HCT116 (cell line): ENCODE measurements around the gene GNAS-AS1. TPM values are rescaled to one million over a fixed set of nuclear protein-coding genes. Genes with fewer than 3 reads are reported as not detected.

Experiments
- ATAC-seq: fragments of 200-7000 bp; cut with Tn5 transposase; 2 replicates; pipeline ENCODE4 v1.9.1; 2020; ENCODE audit warnings: mild to moderate bottlenecking, moderate library complexity
- BruUV-seq: library from RNA; stranded (reverse); fragments of 400-500 nt; replicated peaks from 2 replicates; lab custom pipeline; 2021; lab: Mats Ljungman, UMichigan
- CTCF ChIA-PET: fragments of 300-600 bp; sonication (Branson Sonifier 250); formaldehyde crosslinking; loops from one replicate; lab custom pipeline; 2021; ENCODE audit warnings: antibody characterized with exemption; lab: Charles Lee
- POLR2A ChIA-PET: fragments of 300-600, 350-600 bp; sonication (Branson Sonifier 250); formaldehyde crosslinking; loops from one replicate; lab custom pipeline; 2021; ENCODE audit warnings: antibody characterized with exemption; lab: Charles Lee
- RAD21 ChIA-PET, 2 experiments: fragments of 300-600 bp; sonication (Branson Sonifier 250); formaldehyde crosslinking; loops; one replicate each; lab custom pipeline; 2023; ENCODE audit warnings: low total read pairs in 2 of 2; ENCODE audit not compliant: uncharacterized antibody in 2 of 2, unreplicated experiment in 2 of 2, low non-redundant PET in 1 of 2; lab: Charles Lee
- DNase-seq: peaks from one replicate; pipeline ENCODE4 v3.0.0-alpha.2; 2010; ENCODE audit warnings: low read depth, low spot score
- H2AFZ ChIP-seq: fragments of 200-600 bp; shearing (Covaris generic), sonication (generic); 2 replicates; pipeline ENCODE4 v1.6.1; 2017; ENCODE audit warnings: low read depth, mixed run types, mixed read lengths, antibody characterized with exemption, low read length; ENCODE audit not compliant: poor library complexity, severe bottlenecking
- H3K27ac ChIP-seq: 2 replicates; pipeline ENCODE4 v1.5.1; 2012; ENCODE audit warnings: low read depth, low read length
- H3K27me3 ChIP-seq: fragments of 200-600 bp; sonication (generic); 2 replicates; pipeline ENCODE4 v1.6.1; 2016; ENCODE audit warnings: mixed run types, low read length, mixed read lengths; ENCODE audit not compliant: insufficient read depth
- H3K36me3 ChIP-seq, 2 experiments: fragments of 200-500 bp in 1 of 2; fragments of 200-600 bp in 1 of 2; sonication (Bioruptor generic) in 1 of 2; sonication (generic) in 1 of 2; 2 replicates each; pipeline versions ENCODE4 v1.5.1 to v1.6.1; 2014 to 2016; ENCODE audit warnings: low read length in 2 of 2, inconsistent platforms in 1 of 2, mixed read lengths in 1 of 2, mixed run types in 1 of 2; ENCODE audit not compliant: insufficient read depth in 2 of 2, control insufficient read depth in 1 of 2
- H3K4me1 ChIP-seq, 2 experiments: fragments of 200-600 bp in 1 of 2; sonication (generic) in 1 of 2; 2 replicates each; pipeline versions ENCODE4 v1.5.1 to v1.6.1; 2012 to 2017; ENCODE audit warnings: low read length in 2 of 2, inconsistent platforms in 1 of 2, mild to moderate bottlenecking in 1 of 2, mixed read lengths in 1 of 2, mixed run types in 1 of 2, moderate library complexity in 1 of 2; ENCODE audit not compliant: insufficient read depth in 2 of 2, control insufficient read depth in 1 of 2
- H3K4me2 ChIP-seq: fragments of 200-600 bp; sonication (generic); 2 replicates; pipeline ENCODE4 v1.6.1; 2017; ENCODE audit warnings: mixed run types, low read length, mixed read lengths
- H3K4me3 ChIP-seq, 2 experiments: fragments of 200-600 bp in 1 of 2; sonication (generic) in 1 of 2; replicated peaks in 1 of 2; 2 replicates each; pipeline ENCODE4 v1.5.1; 2011 to 2016; ENCODE audit warnings: low read length in 2 of 2, control low read depth in 1 of 2, low read depth in 1 of 2, mild to moderate bottlenecking in 1 of 2, mixed read lengths in 1 of 2, mixed run types in 1 of 2
- H3K79me2 ChIP-seq: fragments of 200-600 bp; sonication (generic); 2 replicates; pipeline ENCODE4 v1.6.1; 2017; ENCODE audit warnings: mild to moderate bottlenecking, mixed run types, low read length, moderate library complexity, mixed read lengths; ENCODE audit not compliant: insufficient read depth
- H3K9ac ChIP-seq: fragments of 200-600 bp; sonication (generic); 2 replicates; pipeline ENCODE4 v1.6.1; 2016; ENCODE audit warnings: low read length, mixed read lengths
- H3K9me2 ChIP-seq: fragments of 200-600 bp; sonication (generic), shearing (Covaris generic); 2 replicates; pipeline ENCODE4 v1.6.1; 2017; ENCODE audit warnings: mixed run types, mild to moderate bottlenecking, moderate library complexity; ENCODE audit not compliant: insufficient read depth
- H3K9me3 ChIP-seq, 2 experiments: fragments of 200-500 bp in 1 of 2; fragments of 200-600 bp in 1 of 2; sonication (Bioruptor generic) in 1 of 2; sonication (generic) in 1 of 2; 2 replicates each; pipeline ENCODE4 v1.6.1; 2014 to 2017; ENCODE audit warnings: low read length in 2 of 2, mixed read lengths in 2 of 2, inconsistent platforms in 1 of 2, low read depth in 1 of 2, mild to moderate bottlenecking in 1 of 2, mixed run types in 1 of 2, moderate library complexity in 1 of 2; ENCODE audit not compliant: control insufficient read depth in 1 of 2, insufficient read depth in 1 of 2
- H4K20me1 ChIP-seq: fragments of 200-600 bp; sonication (generic), shearing (Covaris generic); 2 replicates; pipeline ENCODE4 v1.6.1; 2017; ENCODE audit warnings: mixed run types, mild to moderate bottlenecking, moderate library complexity; ENCODE audit not compliant: insufficient read depth
- CBX3 ChIP-seq: IDR thresholded peaks from 2 replicates; pipeline ENCODE4 v1.6.1; 2012; ENCODE audit warnings: low read depth
- EZH2 ChIP-seq: fragments of 200-600 bp; sonication (generic); IDR thresholded peaks from 2 replicates; pipeline ENCODE4 v1.6.1; 2017; ENCODE audit warnings: antibody characterized with exemption, mixed run types
- EZH2phosphoT487 ChIP-seq: fragments of 200-600 bp; IDR thresholded peaks from 2 replicates; pipeline ENCODE4 v1.6.1; 2018; ENCODE audit warnings: antibody characterized with exemption, borderline replicate concordance
- FOSL1 ChIP-seq: IDR thresholded peaks from 2 replicates; pipeline ENCODE4 v1.6.1; 2012; ENCODE audit warnings: low read depth
- RAD21 ChIP-seq: IDR thresholded peaks from 2 replicates; pipeline ENCODE4 v1.6.1; 2012; ENCODE audit warnings: low read depth, mild to moderate bottlenecking
- REST ChIP-seq: IDR thresholded peaks from 2 replicates; pipeline ENCODE4 v1.6.1; 2012; ENCODE audit warnings: low read depth
- SIN3A ChIP-seq: IDR thresholded peaks from 2 replicates; pipeline ENCODE4 v1.6.1; 2012; ENCODE audit warnings: low read depth
- SP1 ChIP-seq: IDR thresholded peaks from 2 replicates; pipeline ENCODE4 v1.6.1; 2012; ENCODE audit warnings: low read depth
- SRF ChIP-seq: IDR thresholded peaks from 2 replicates; pipeline ENCODE4 v1.6.1; 2012; ENCODE audit warnings: low read depth
- ZFX ChIP-seq: fragments of 450-650 bp; IDR thresholded peaks from 2 replicates; pipeline ENCODE4 v1.6.1; 2017
- ZNF274 ChIP-seq: fragments of 200-500 bp; sonication (Bioruptor generic); IDR thresholded peaks from 2 replicates; pipeline ENCODE4 v1.6.1; 2014; ENCODE audit warnings: mild to moderate bottlenecking, low read depth, low read length, inconsistent platforms
- intact Hi-C: fragments of 100-400 bp; cut with micrococcal nuclease; formaldehyde crosslinking; loops from 2 replicates; pipeline ENCODE4 v1.10.0; 2022
- total RNA-seq: library from RNA; stranded (reverse); gene quantifications from one replicate; pipeline ENCODE4 v1.2.1, GENCODE V29; 2021; ENCODE audit not compliant: unreplicated experiment
- TF ChIP-seq, protein P1 (sequence below), 3 experiments: fragments of 200-600 bp in 1 of 3; sonication (generic) in 1 of 3; IDR thresholded peaks in 2 of 3; conservative IDR thresholded peaks in 1 of 3; 2 replicates each; pipeline ENCODE4 v1.5.1; 2012 to 2017; ENCODE audit warnings: low read depth in 2 of 3, low read length in 2 of 3, antibody characterized with exemption in 1 of 3, borderline replicate concordance in 1 of 3, control low read depth in 1 of 3, mild to moderate bottlenecking in 1 of 3, mixed read lengths in 1 of 3, mixed run types in 1 of 3, moderate library complexity in 1 of 3; ENCODE audit not compliant: insufficient read depth in 1 of 3
- TF ChIP-seq, protein P2 (sequence below): IDR thresholded peaks from 2 replicates; pipeline ENCODE4 v1.6.1; 2012

The GNAS-AS1 gene
- total RNA-seq, 1 experiment from 2014 or later = not detected

DNA sequence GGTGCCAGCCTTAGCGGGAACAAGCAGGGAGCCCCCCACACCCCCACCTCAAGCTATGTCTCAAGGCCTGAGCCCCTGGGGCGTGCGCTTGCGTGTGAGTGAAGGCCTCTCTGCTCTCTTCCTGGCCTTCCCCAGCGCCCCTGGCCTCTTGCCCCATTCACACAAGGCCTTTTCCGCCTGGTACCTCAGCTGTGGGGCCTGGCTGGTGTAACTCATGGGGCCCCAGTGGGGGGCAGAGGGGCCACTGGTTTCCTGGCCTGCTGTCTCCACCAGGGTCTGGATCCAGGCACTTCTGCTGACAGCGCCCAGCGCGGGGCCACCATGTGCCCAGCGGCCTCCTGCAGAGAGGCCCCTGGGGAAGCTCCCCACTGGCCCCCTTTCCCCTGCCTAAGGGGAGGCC, 34.7 kb downstream of the GNAS-AS1 start:
- TF ChIP-seq, protein P1, sequence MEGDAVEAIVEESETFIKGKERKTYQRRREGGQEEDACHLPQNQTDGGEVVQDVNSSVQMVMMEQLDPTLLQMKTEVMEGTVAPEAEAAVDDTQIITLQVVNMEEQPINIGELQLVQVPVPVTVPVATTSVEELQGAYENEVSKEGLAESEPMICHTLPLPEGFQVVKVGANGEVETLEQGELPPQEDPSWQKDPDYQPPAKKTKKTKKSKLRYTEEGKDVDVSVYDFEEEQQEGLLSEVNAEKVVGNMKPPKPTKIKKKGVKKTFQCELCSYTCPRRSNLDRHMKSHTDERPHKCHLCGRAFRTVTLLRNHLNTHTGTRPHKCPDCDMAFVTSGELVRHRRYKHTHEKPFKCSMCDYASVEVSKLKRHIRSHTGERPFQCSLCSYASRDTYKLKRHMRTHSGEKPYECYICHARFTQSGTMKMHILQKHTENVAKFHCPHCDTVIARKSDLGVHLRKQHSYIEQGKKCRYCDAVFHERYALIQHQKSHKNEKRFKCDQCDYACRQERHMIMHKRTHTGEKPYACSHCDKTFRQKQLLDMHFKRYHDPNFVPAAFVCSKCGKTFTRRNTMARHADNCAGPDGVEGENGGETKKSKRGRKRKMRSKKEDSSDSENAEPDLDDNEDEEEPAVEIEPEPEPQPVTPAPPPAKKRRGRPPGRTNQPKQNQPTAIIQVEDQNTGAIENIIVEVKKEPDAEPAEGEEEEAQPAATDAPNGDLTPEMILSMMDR (IDR thresholded peaks at IDR 0.05 in 2 of 3, conservative IDR thresholded peaks at IDR 0.05 in 1 of 3; ENCODE audit: borderline replicate concordance in 1 of 3, insufficient read depth in 1 of 3, low read depth in 2 of 3, low read length in 2 of 3) = no peak
- no peak for TF ChIP-seq FOSL1
- TF ChIP-seq SP1 = no peak
- Histone ChIP-seq H3K9ac (no peak overlapping the region), H3K9me2 (no peaks in the 10 kb centered on the region), H3K27ac (no peak overlapping the region), H3K4me3 (no peak overlapping the region), H3K27me3 (no peaks in the 10 kb centered on the region), H3K4me2 (no peak overlapping the region), H3K9me3 (no peaks in the 10 kb centered on the region), H3K79me2 (no peaks in the 10 kb centered on the region), H4K20me1 (no peaks in the 10 kb centered on the region), H2AFZ (no peak overlapping the region), H3K36me3 (no peaks in the 10 kb centered on the region), H3K4me1 (no peaks in the 10 kb centered on the region; a peak in 1 of 4 replicates)
- intact Hi-C loops = no loop called here
- ChIA-PET RAD21 (no interaction called here), POLR2A (no interaction called here), CTCF (no interaction called here)
- DNase-seq (no peak), ATAC-seq (no peak)
- BruUV-seq = no TSS peak

DNA sequence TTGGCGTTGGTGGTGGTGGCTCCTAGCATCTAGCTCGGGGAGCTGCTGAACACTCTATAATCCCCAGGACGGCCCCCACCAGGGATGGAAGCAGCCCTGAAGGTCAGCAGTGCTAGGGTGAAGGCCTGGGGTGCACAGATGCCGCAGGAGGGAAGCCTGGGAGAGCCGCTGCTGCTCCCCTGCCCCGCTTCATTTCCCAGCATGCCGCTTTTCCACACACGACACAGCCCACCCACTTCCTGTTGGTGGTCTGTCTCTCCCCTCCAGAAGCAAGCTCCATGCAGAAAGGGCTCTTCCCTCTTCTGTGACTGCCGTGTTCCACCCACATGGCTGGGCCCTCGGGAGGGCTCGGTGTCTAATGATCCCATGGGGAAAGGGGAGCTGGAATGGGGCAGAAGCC, 35.3 kb downstream of the GNAS-AS1 start:
- no peaks in the 10 kb centered on the region for H3K9me2 ChIP-seq
- ChIA-PET RAD21 (no interaction called here), POLR2A (no interaction called here), CTCF (no interaction called here)
- no peak overlapping the region for H3K4me2 ChIP-seq
- no peak overlapping the region for H3K27ac ChIP-seq
- H2AFZ ChIP-seq = no peak overlapping the region
- H3K36me3 ChIP-seq = no peaks in the 10 kb centered on the region
- no peak overlapping the region for H3K9ac ChIP-seq
- DNase-seq = no peak
- H4K20me1 ChIP-seq = no peaks in the 10 kb centered on the region
- no peak for TF ChIP-seq EZH2
- TF ChIP-seq REST = no peak
- TF ChIP-seq RAD21 = no peak
- no peak for TF ChIP-seq ZNF274
- TF ChIP-seq SIN3A = no peak
- no peak for TF ChIP-seq SRF
- TF ChIP-seq, protein P2, sequence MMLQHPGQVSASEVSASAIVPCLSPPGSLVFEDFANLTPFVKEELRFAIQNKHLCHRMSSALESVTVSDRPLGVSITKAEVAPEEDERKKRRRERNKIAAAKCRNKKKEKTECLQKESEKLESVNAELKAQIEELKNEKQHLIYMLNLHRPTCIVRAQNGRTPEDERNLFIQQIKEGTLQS = no peak
- no peak for TF ChIP-seq ZFX
- no peak for TF ChIP-seq EZH2phosphoT487
- TF ChIP-seq CBX3 = no peak
- H3K79me2 ChIP-seq = no peaks in the 10 kb centered on the region
- H3K9me3 ChIP-seq = no peaks in the 10 kb centered on the region
- no peak for ATAC-seq
- intact Hi-C loops = no loop called here
- H3K4me3 ChIP-seq = no peak overlapping the region
- BruUV-seq = no TSS peak
- no peaks in the 10 kb centered on the region for H3K27me3 ChIP-seq
- peaks cover 0 to 5% of the 10 kb centered on the region in 2 experiments; a peak in 1 of 4 replicates for H3K4me1 ChIP-seq
